HepG2 (cell line): Measurements from ENCODE around the gene BCL6. TPM values are rescaled to one million over a fixed set of nuclear protein-coding genes. Genes with fewer than 3 reads are reported as not detected.

ENCODE experiments used
- ATAC-seq: fragments of 200-7000 bp; cut with Tn5 transposase; 3 replicates; pipeline ENCODE4 v1.9.1; 2020; ENCODE audit warnings: mild to moderate bottlenecking, moderate library complexity
- BruUV-seq: library from RNA; stranded (reverse); fragments of 400-500 nt; replicated peaks from 2 replicates; lab custom pipeline; 2021; lab: Mats Ljungman, UMichigan
- CTCF ChIA-PET: fragments of 300-600 bp; formaldehyde crosslinking; extraction: SDS; loops from one replicate; lab custom pipeline; 2021; ENCODE audit warnings: low total read pairs, inconsistent platforms, low intra/inter-chr PET ratio; lab: Yijun Ruan, JAX
- POLR2A ChIA-PET: fragments of 350-600 bp; sonication (Branson Sonifier 250); formaldehyde crosslinking; loops from one replicate; lab custom pipeline; 2020; ENCODE audit warnings: antibody characterized with exemption, inconsistent platforms; lab: Yijun Ruan, JAX
- DNase-seq: peaks from one replicate; pipeline ENCODE4 v3.0.0-alpha.2; 2015; ENCODE audit warnings: low spot score
- FAIRE-seq: peaks from 3 replicates; lab custom pipeline; 2011; peaks lifted over from hg19 to GRCh38; lab: Jason Lieb, UNC
- H2AFZ ChIP-seq: one replicate; pipeline ENCODE4 v1.6.1; 2011; ENCODE audit warnings: low read length, inconsistent platforms
- H3K27ac ChIP-seq: fragments of 300-600 bp; 3 replicates; pipeline ENCODE4 v1.8.0; 2011; ENCODE audit warnings: mixed run types, mild to moderate bottlenecking, mixed read lengths, low read length, inconsistent platforms; ENCODE audit not compliant: insufficient read depth; ENCODE audit errors: extremely low read length
- H3K27me3 ChIP-seq, 2 experiments: fragments of 200-600 bp in 1 of 2; 2 replicates in 1 of 2; 3 replicates in 1 of 2; pipeline versions ENCODE4 v1.6.0 to v1.8.0; 2011; ENCODE audit warnings: low read length in 2 of 2, mild to moderate bottlenecking in 2 of 2, moderate library complexity in 2 of 2, inconsistent platforms in 1 of 2; ENCODE audit not compliant: insufficient read depth in 2 of 2, control insufficient read depth in 1 of 2
- H3K36me3 ChIP-seq, 2 experiments: fragments of 200-600 bp in 1 of 2; replicated peaks in 1 of 2; 2 replicates in 1 of 2; 3 replicates in 1 of 2; pipeline versions ENCODE4 v1.5.1 to v1.8.0; 2011; ENCODE audit warnings: low read length in 2 of 2, inconsistent platforms in 1 of 2; ENCODE audit not compliant: insufficient read depth in 2 of 2, control insufficient read depth in 1 of 2
- H3K4me1 ChIP-seq: 2 replicates; pipeline ENCODE4 v1.5.1; 2012; ENCODE audit warnings: low read length, inconsistent platforms; ENCODE audit not compliant: insufficient read depth
- H3K4me2 ChIP-seq: 2 replicates; pipeline ENCODE4 v1.6.0; 2011; ENCODE audit warnings: low read depth, low read length, inconsistent platforms
- H3K4me3 ChIP-seq, 3 experiments: fragments of 200-600 bp in 1 of 3; sonication (generic), shearing (Covaris generic) in 1 of 3; replicated peaks in 1 of 3; 2 replicates each; pipeline ENCODE4 v1.5.1; 2011 to 2016; ENCODE audit warnings: low read length in 3 of 3, inconsistent platforms in 2 of 3, low read depth in 2 of 3, mild to moderate bottlenecking in 2 of 3, control low read depth in 1 of 3, mixed read lengths in 1 of 3; ENCODE audit not compliant: insufficient read depth in 1 of 3
- H3K79me2 ChIP-seq: one replicate; pipeline ENCODE4 v1.6.1; 2011; ENCODE audit warnings: low read length, inconsistent platforms; ENCODE audit not compliant: insufficient read depth
- H3K9ac ChIP-seq: 2 replicates; pipeline ENCODE4 v1.6.0; 2011; ENCODE audit warnings: mild to moderate bottlenecking, low read depth, low read length, inconsistent platforms; ENCODE audit not compliant: insufficient read depth
- H3K9me3 ChIP-seq: 2 replicates; pipeline ENCODE4 v1.5.1; 2012; ENCODE audit warnings: mild to moderate bottlenecking, low read length
- H4K20me1 ChIP-seq: 2 replicates; pipeline ENCODE4 v1.6.0; 2011; ENCODE audit warnings: inconsistent platforms, mild to moderate bottlenecking, low read length, moderate library complexity; ENCODE audit not compliant: insufficient read depth
- AHDC1 ChIP-seq: sonication (generic); formaldehyde crosslinking; IDR thresholded peaks from 2 replicates; pipeline ENCODE4 v1.5.1; 2020; ENCODE audit warnings: mild to moderate bottlenecking, missing genetic modification reagents, borderline replicate concordance
- BHLHE40 ChIP-seq: IDR thresholded peaks from 2 replicates; pipeline ENCODE4 v1.6.1; 2011; ENCODE audit warnings: low read length, improper control_type of control experiment
- FUBP1 ChIP-seq: sonication (generic); formaldehyde crosslinking; IDR thresholded peaks from 2 replicates; pipeline ENCODE4 v1.5.1; 2020; ENCODE audit warnings: missing genetic modification reagents, mild to moderate bottlenecking, borderline replicate concordance
- KDM5B ChIP-seq: sonication (generic); formaldehyde crosslinking; IDR thresholded peaks from 2 replicates; pipeline ENCODE4 v1.4.0; 2020; ENCODE audit warnings: missing genetic modification reagents, mild to moderate bottlenecking, borderline replicate concordance
- KLF16 ChIP-seq, 2 experiments: sonication (generic) in 1 of 2; formaldehyde crosslinking in 1 of 2; IDR thresholded peaks; 2 replicates each; pipeline versions ENCODE4 v1.6.1 to v1.8.0; 2016 to 2023; ENCODE audit warnings: missing genetic modification reagents in 2 of 2, missing compliant biosample characterization in 1 of 2
- SATB2 ChIP-seq: sonication (generic); formaldehyde crosslinking; IDR thresholded peaks from 2 replicates; pipeline ENCODE4 v1.5.0; 2020; ENCODE audit warnings: missing genetic modification reagents
- SMAD9 ChIP-seq: sonication (generic); formaldehyde crosslinking; IDR thresholded peaks from 2 replicates; pipeline ENCODE4 v1.5.1; 2020; ENCODE audit warnings: mild to moderate bottlenecking, missing genetic modification reagents
- SP5 ChIP-seq: IDR thresholded peaks from 2 replicates; pipeline ENCODE4 v1.6.1; 2016; ENCODE audit warnings: low read depth, borderline replicate concordance
- ZKSCAN8 ChIP-seq: IDR thresholded peaks from 2 replicates; pipeline ENCODE4 v1.6.1; 2016; ENCODE audit warnings: borderline replicate concordance, missing genetic modification reagents, missing compliant biosample characterization
- ZNF264 ChIP-seq: sonication (generic); formaldehyde crosslinking; IDR thresholded peaks from 2 replicates; pipeline ENCODE4 v1.4.0; 2020; ENCODE audit warnings: missing genetic modification reagents
- ZNF556 ChIP-seq: sonication (generic); formaldehyde crosslinking; IDR thresholded peaks from 2 replicates; pipeline ENCODE4 v1.4.0; 2020; ENCODE audit warnings: mild to moderate bottlenecking, missing genetic modification reagents, borderline replicate concordance
- ZNF616 ChIP-seq: sonication (generic); formaldehyde crosslinking; IDR thresholded peaks from 2 replicates; pipeline ENCODE4 v1.5.0; 2020; ENCODE audit warnings: low read depth, mild to moderate bottlenecking, missing genetic modification reagents
- WGBS: methylation state at CpG from one replicate; pipeline ENCODE4 v1.1.6; 2017; ENCODE audit warnings: low lambda C conversion rate; 5-methylcytosine and 5-hydroxymethylcytosine counted together
- in situ Hi-C: cut with HindIII; loops from 2 replicates; pipeline ENCODE4 v1.10.0; 2017; ENCODE audit warnings: low pct_unique_long_range_greater_than_20kb; ENCODE audit not compliant: extremely low pct_ligation_motif_present
- intact Hi-C: fragments of 100-400 bp; cut with micrococcal nuclease; formaldehyde crosslinking; loops from one replicate; pipeline ENCODE4 v1.10.0; 2022; ENCODE audit not compliant: unreplicated experiment
- polyA plus RNA-seq, 8 experiments: library from polyadenylated mRNA; depleted of rRNA in 3 of 8; stranded (reverse) in 7 of 8; unstranded in 1 of 8; fragments of >200 nt; fragmentation: Illumina TruSeq in 4 of 8; extraction: Trizol in 4 of 8; gene quantifications; 2 replicates each; pipeline versions ENCODE4 v1.2.1 to v1.2.3, GENCODE V29; 2011 to 2016; ENCODE audit warnings: low read depth in 4 of 8, missing spikeins in 1 of 8, mixed read lengths in 1 of 8; ENCODE audit not compliant: insufficient read depth in 1 of 8
- total RNA-seq, 5 experiments: library from RNA; depleted of rRNA; stranded (reverse); fragments of >200 nt; fragmentation: Illumina TruSeq; extraction: Trizol; gene quantifications; 2 replicates each; pipeline ENCODE4 v1.2.3, GENCODE V29; 2016; ENCODE audit warnings: low read depth in 1 of 5

The BCL6 gene
- total and polyA plus RNA-seq, 2 of the 13 experiments (the other 11 are each of a cell fraction or from before 2014, with no cell fraction given) = 21.2 to 53.7 TPM

DNA sequence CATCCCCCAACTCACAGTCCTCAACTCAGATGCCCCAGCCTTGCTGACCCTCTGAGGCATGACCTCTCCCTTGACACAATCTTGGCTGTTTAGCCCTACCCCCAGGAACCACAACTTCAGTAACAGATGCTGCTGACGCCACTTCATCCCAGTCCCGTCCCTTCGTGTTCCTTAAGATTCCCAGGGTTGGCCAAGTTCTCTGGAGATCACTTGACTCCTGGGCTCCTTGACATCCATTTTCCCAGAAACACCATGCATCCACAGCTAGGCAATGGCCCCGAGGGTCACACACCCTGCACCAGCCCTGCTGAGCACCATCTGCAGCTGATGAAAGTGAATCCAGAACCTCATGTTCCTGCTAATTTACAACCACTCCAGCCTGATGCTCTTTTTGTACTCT lies 49.8 kb downstream of the BCL6 start (continued):
- TF ChIP-seq SMAD9 (CRISPR knock-in tag) = no peak
- TF ChIP-seq ZNF556 (CRISPR knock-in tag) = no peak
- no peak for TF ChIP-seq KDM5B (CRISPR knock-in tag)
- no peak for TF ChIP-seq ZNF264 (CRISPR knock-in tag)
- no peak for TF ChIP-seq SP5 (CRISPR knock-in tag)
- no peak for TF ChIP-seq BHLHE40
- no peak for TF ChIP-seq ZKSCAN8 (CRISPR knock-in tag)
- TF ChIP-seq ZNF616 (CRISPR knock-in tag) = no peak

- Histone ChIP-seq H3K9ac (no peak overlapping the region), H3K27me3 (peaks cover 0 to 13% of the 10 kb centered on the region in 2 experiments; a peak in 2 of 5 replicates), H3K27ac (no peak overlapping the region), H2AFZ (no peak overlapping the region), H4K20me1 (no peaks in the 10 kb centered on the region), H3K9me3 (no peaks in the 10 kb centered on the region), H3K4me3 (no peak overlapping the region), H3K4me1 (no peaks in the 10 kb centered on the region), H3K4me2 (no peak overlapping the region), H3K79me2 (no peaks in the 10 kb centered on the region), H3K36me3 (no peaks in the 10 kb centered on the region)
- POLR2A ChIA-PET = no interaction called here
- TF ChIP-seq KLF16 (CRISPR knock-in tag; IDR thresholded peaks at IDR 0.05) (no peak), FUBP1 (no peak), SATB2 (CRISPR knock-in tag) (no peak), AHDC1 (CRISPR knock-in tag) (no peak)
- 12% methylated on average over 3 of the region's 3 CpGs for WGBS
- CTCF ChIA-PET = no interaction called here
- ATAC-seq (no peak), FAIRE-seq (no peak), DNase-seq (no peak)
- intact Hi-C loops = no loop called here
- no TSS peak for BruUV-seq
- in situ Hi-C loops = no loop called here
These were observed 50.5 kb downstream of the BCL6 start for GRCh38 chr3:187694801-187695200.
